Esophagus squamous epithelium (tissue), 4 donors: ENCODE measurements around the gene INAFM2.

Source experiments
- POLR2A ChIP-seq, 4 donors: fragments of 450-650 bp; IDR thresholded peaks; one replicate each; pipeline ENCODE4 v1.6.1; 2017; ENCODE audit warnings: antibody characterized with exemption in 4 of 4, mild to moderate bottlenecking in 4 of 4, moderate library complexity in 3 of 4
- TF ChIP-seq, protein P1 (sequence below), 6 experiments: fragments of 450-650 bp in 4 of 6; fragments of 200-600 bp in 2 of 6; sonication (generic) in 2 of 6; IDR thresholded peaks; one replicate each; pipeline ENCODE4 v1.5.1; 2016 to 2019; ENCODE audit warnings: antibody characterized with exemption in 6 of 6, mild to moderate bottlenecking in 4 of 6, moderate library complexity in 4 of 6

DNA sequence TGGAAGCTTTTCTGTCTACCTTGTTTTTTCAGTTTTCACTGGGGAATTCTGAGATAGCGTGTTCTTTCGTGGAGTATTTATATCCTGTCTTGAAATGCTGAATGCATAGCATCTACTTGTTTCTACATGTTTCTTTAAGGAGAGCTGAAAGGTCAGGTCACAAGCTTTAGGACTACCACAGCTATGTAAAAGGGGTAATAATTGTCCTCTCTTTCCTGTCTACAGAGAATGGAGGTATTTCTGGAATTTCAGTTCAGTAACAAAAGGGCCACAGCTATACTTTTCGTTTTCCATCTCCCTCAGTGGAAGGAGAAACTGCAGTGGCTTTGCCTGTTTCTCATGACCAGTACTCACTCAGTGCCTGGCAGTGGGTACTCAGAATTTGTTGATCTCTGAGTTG is 4.7 kb downstream of the INAFM2 start:
- TF ChIP-seq, protein P1, sequence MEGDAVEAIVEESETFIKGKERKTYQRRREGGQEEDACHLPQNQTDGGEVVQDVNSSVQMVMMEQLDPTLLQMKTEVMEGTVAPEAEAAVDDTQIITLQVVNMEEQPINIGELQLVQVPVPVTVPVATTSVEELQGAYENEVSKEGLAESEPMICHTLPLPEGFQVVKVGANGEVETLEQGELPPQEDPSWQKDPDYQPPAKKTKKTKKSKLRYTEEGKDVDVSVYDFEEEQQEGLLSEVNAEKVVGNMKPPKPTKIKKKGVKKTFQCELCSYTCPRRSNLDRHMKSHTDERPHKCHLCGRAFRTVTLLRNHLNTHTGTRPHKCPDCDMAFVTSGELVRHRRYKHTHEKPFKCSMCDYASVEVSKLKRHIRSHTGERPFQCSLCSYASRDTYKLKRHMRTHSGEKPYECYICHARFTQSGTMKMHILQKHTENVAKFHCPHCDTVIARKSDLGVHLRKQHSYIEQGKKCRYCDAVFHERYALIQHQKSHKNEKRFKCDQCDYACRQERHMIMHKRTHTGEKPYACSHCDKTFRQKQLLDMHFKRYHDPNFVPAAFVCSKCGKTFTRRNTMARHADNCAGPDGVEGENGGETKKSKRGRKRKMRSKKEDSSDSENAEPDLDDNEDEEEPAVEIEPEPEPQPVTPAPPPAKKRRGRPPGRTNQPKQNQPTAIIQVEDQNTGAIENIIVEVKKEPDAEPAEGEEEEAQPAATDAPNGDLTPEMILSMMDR (IDR thresholded peaks at IDR 0.05), result no peak
- TF ChIP-seq POLR2A (IDR thresholded peaks at IDR 0.05), result no peak
